Smooth muscle cell (in vitro differentiated cells): Measurements from ENCODE around the gene ATP12A. TPM values are rescaled to one million over a fixed set of nuclear protein-coding genes. Genes with fewer than 3 reads are reported as not detected.

Experiments
- DNase-seq: peaks from one replicate; lab custom pipeline; 2025; ENCODE audit not compliant: unreplicated experiment; lab: John Stamatoyannopoulos, UW
- H2AFZ ChIP-seq: fragments of 200-600 bp; sonication (generic); 2 replicates; pipeline ENCODE4 v1.6.0; 2016; ENCODE audit warnings: antibody characterized with exemption, low read depth, mild to moderate bottlenecking
- H3F3A ChIP-seq: fragments of 200-600 bp; sonication (generic); 2 replicates; pipeline ENCODE4 v1.6.0; 2017; ENCODE audit warnings: antibody characterized with exemption, low read depth
- H3K27ac ChIP-seq: fragments of 200-600 bp; sonication (generic); 2 replicates; pipeline ENCODE4 v1.5.1; 2016; ENCODE audit warnings: low read depth, mild to moderate bottlenecking
- H3K27me3 ChIP-seq: fragments of 200-600 bp; sonication (generic); 2 replicates; pipeline ENCODE4 v1.6.1; 2016; ENCODE audit warnings: low read depth, mild to moderate bottlenecking
- H3K36me3 ChIP-seq: fragments of 200-600 bp; sonication (generic); 2 replicates; pipeline ENCODE4 v1.5.1; 2016; ENCODE audit warnings: low read depth
- H3K4me1 ChIP-seq: fragments of 200-600 bp; sonication (generic); 2 replicates; pipeline ENCODE4 v1.5.1; 2016; ENCODE audit warnings: low read depth
- H3K4me2 ChIP-seq: fragments of 200-600 bp; sonication (generic); 2 replicates; pipeline ENCODE4 v1.6.0; 2016; ENCODE audit warnings: mild to moderate bottlenecking
- H3K4me3 ChIP-seq: fragments of 200-600 bp; sonication (generic); 2 replicates; pipeline ENCODE4 v1.5.1; 2016; ENCODE audit warnings: mild to moderate bottlenecking
- H3K79me2 ChIP-seq: fragments of 200-600 bp; sonication (generic); 2 replicates; pipeline ENCODE4 v1.6.0; 2016; ENCODE audit warnings: low read depth, mild to moderate bottlenecking
- H3K9ac ChIP-seq: fragments of 200-600 bp; sonication (generic); 2 replicates; pipeline ENCODE4 v1.6.0; 2016; ENCODE audit warnings: low read depth
- H3K9me3 ChIP-seq: fragments of 200-600 bp; sonication (generic); replicated peaks from 2 replicates; pipeline ENCODE4 v1.5.1; 2016; ENCODE audit warnings: low read depth
- H4K20me1 ChIP-seq: fragments of 200-600 bp; sonication (generic); 2 replicates; pipeline ENCODE4 v1.6.0; 2016; ENCODE audit warnings: low read depth
- CTCF ChIP-seq: fragments of 200-600 bp; sonication (generic); IDR thresholded peaks from 2 replicates; pipeline ENCODE4 v1.5.1; 2017; ENCODE audit warnings: borderline replicate concordance, mild to moderate bottlenecking, antibody characterized with exemption; ENCODE audit not compliant: insufficient read depth, poor library complexity, severe bottlenecking
- WGBS: methylation state at CpG from one replicate; pipeline ENCODE4 v1.1.7; 2016; ENCODE audit warnings: low lambda C conversion rate; 5-methylcytosine and 5-hydroxymethylcytosine counted together
- polyA plus RNA-seq: library from polyadenylated mRNA; unstranded; fragments of >200 nt; fragmentation: Nextera tagmentation; extraction: Ambion mirVana; gene quantifications from 2 replicates; pipeline ENCODE4 v1.2.1, GENCODE V29; 2016
- small RNA-seq: library from RNA; depleted of rRNA; stranded (forward); fragments of <200 nt; gene quantifications from one replicate; pipeline ENCODE3, GENCODE V24; 2014
- total RNA-seq: library from RNA; depleted of rRNA; stranded (reverse); fragments of >200 nt; gene quantifications from 2 replicates; pipeline ENCODE4 v1.2.3, GENCODE V29; 2014

ATP12A gene
- total and polyA plus RNA-seq, 2 experiments from 2014 or later = 0.63 to 0.67 TPM

GRCh38 chr13:24748061-24748400, 67.8 kb downstream of the ATP12A start:
- H3K79me2 ChIP-seq = no peaks in the 10 kb centered on the region
- peaks cover 86% of the 10 kb centered on the region for H3K27me3 ChIP-seq
- DNase-seq = no peak
- peak overlapping the region; percentile 92 for H3K4me2 ChIP-seq
- no peaks in the 10 kb centered on the region for H3K36me3 ChIP-seq
- H3K27ac ChIP-seq = no peak overlapping the region
- peaks cover 13% of the 10 kb centered on the region for H3K4me1 ChIP-seq
- H4K20me1 ChIP-seq = no peaks in the 10 kb centered on the region
- H2AFZ ChIP-seq = peak overlapping the region; percentile 37
- H3F3A ChIP-seq = no peaks in the 10 kb centered on the region
- peak overlapping the region; percentile 51 for H3K4me3 ChIP-seq
- no peak overlapping the region for H3K9ac ChIP-seq
- 10% methylated on average over 10 of the region's 10 CpGs for WGBS
- H3K9me3 ChIP-seq = no peaks in the 10 kb centered on the region
- TF ChIP-seq CTCF = no peak

- Histone ChIP-seq H3K4me2 (no peak overlapping the region), H3K9me3 (no peaks in the 10 kb centered on the region), H3K27me3 (peaks cover 6% of the 10 kb centered on the region), H3K36me3 (no peaks in the 10 kb centered on the region), H3K27ac (no peak overlapping the region), H3K4me3 (no peak overlapping the region), H4K20me1 (no peaks in the 10 kb centered on the region), H2AFZ (no peak overlapping the region), H3F3A (no peaks in the 10 kb centered on the region), H3K9ac (no peak overlapping the region), H3K4me1 (no peaks in the 10 kb centered on the region), H3K79me2 (no peaks in the 10 kb centered on the region)
- DNase-seq = no peak
- no peak for TF ChIP-seq CTCF
Observed at GRCh38 chr13:24759197-24759596, 79.0 kb downstream of the ATP12A start.

Small RNA genes lying within 50 kb of the gene (small RNA-seq; reads per million reads assigned to genes)
- gene RNY1P7 = not detected

Other genes starting within 250 kb of the ATP12A start
- gene PARP4, start 167.6 kb upstream of the ATP12A start, total RNA-seq = 33.7 and 44.6 TPM in 2 replicates
- 15.3 and 18.2 TPM in 2 replicates for gene PARP4, start 167.6 kb upstream of the ATP12A start, polyA plus RNA-seq
- not detected in 2 replicates for gene RNF17, start 83.8 kb downstream of the ATP12A start, total RNA-seq
- gene RNF17, start 83.8 kb downstream of the ATP12A start, polyA plus RNA-seq = not detected in 2 replicates